Activated naive CD4-positive, alpha-beta T cell treated with anti-CD3 and anti-CD28 coated beads, Interleukin-2, amount 10 ng/mL, durations not matched to agents 7 days and 5 days (primary cell): Measurements from ENCODE around the gene AIF1L.
A peak's percentile ranks its signal among the peaks of the same experiment; 100 is the strongest.

Experiments
- CTCF ChIA-PET: fragments of 350-600 bp; sonication (Branson Sonifier 250); formaldehyde crosslinking; loops from one replicate; lab custom pipeline; 2021; ENCODE audit warnings: antibody characterized with exemption; lab: Charles Lee
- DNase-seq: peaks from one replicate; pipeline ENCODE4 v3.0.0-alpha.2; 2020
- H3K27ac Mint-ChIP-seq: one replicate; pipeline ENCODE4 v1.8.0; 2021; ENCODE audit warnings: mild to moderate bottlenecking, moderate library complexity, mixed read lengths
- H3K27me3 Mint-ChIP-seq: one replicate; pipeline ENCODE4 v1.8.0; 2021; ENCODE audit warnings: mild to moderate bottlenecking, mixed read lengths
- H3K36me3 Mint-ChIP-seq: one replicate; pipeline ENCODE4 v1.8.0; 2021; ENCODE audit warnings: mixed read lengths
- H3K4me1 Mint-ChIP-seq: one replicate; pipeline ENCODE4 v1.8.0; 2021; ENCODE audit warnings: mixed read lengths
- H3K4me3 Mint-ChIP-seq: one replicate; pipeline ENCODE4 v1.8.0; 2021; ENCODE audit warnings: mild to moderate bottlenecking, moderate library complexity, mixed read lengths
- H3K9me3 Mint-ChIP-seq: one replicate; pipeline ENCODE4 v1.8.0; 2021; ENCODE audit warnings: mixed read lengths

The AIF1L gene

DNA sequence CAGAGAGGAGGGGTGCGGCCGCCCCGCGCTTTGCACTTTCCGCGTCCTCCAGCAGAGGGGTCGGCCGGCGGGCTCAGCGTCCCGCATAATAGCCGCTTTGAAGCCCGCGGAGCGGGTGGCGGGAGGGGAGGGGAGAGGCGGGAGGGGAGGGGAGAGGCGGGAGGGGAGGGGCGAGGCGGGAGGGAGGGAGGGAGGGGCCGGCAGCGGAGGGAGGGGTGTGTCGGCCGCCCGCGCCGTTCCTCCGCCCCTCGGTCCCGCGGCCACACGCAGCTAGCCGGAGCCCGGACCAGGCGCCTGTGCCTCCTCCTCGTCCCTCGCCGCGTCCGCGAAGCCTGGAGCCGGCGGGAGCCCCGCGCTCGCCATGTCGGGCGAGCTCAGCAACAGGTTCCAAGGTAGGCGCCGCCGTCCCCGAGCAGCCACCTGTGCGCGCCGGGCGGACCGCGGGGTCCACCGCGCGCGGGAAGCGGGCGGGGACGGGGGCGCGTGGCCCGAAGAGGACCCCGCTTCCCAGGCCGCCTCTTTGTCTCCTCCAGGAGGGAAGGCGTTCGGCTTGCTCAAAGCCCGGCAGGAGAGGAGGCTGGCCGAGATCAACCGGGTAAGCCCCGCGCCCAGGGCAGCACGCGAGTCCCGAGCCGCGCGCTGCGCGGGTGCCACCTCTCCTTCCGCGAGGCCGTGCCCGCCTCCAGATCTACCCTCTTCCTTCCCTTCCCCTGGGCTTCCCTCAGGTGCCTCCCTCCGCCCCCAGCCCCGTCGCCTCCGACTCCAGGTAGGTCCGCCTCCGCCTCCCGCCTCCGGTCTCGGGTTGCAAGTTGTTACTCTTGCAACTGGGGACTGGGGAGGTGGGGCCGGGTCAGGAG lies at the start of gene AIF1L:
AIF1L (plus strand) TSS at position 263 of the 857 bp plus-strand sequence; CDS start at position 362, 99 bp downstream.
- Mint-ChIP-seq H3K36me3 (peaks cover 3% of the 10 kb centered on the region), H3K4me1 (peaks cover 14% of the 10 kb centered on the region), H3K27me3 (peaks cover 67% of the 10 kb centered on the region), H3K27ac (no peak within 1 kb of the TSS), H3K4me3 (peak within 1 kb of the TSS; percentile 69), H3K9me3 (no peaks in the 10 kb centered on the region)
- CTCF ChIA-PET: no interaction called here
- peak; percentile 61 for DNase-seq

DNA sequence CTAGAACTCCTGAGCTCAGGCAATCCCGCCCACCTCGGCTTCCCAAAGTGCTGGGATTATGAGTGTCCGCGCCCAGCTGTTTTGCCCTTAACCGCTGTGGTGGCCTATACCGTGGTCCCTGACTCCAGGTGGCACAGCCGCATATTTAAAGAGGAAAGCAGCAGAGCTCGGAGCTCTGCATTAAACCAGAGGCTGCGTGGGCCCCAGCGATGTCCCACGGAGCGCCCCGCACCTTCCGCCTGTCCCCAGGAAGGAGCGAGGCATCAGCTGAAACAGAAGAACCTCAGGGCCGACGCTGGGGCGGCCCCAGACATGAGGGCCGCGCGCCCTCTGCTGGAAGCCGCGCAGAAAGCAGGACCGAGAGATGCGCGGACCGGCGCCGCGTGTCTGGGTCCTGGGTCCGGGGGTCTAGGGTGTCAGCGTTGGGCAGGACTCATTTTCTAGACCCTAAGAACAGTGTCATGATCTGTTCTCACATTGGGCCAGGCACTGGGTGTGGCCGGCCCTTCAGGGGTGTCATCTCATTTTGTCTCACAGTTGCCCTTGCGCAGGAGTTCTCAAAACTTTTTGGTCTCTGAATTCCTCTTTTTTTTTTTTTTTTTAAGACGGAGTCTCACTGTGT lies 49.6 kb upstream of the AIF1L start:
- no peak overlapping the region for H3K4me3 Mint-ChIP-seq
- CTCF ChIA-PET: interaction anchor here (0.6 to 4.0 kb wide), 27 partner anchors 9 to 583 kb away, joined by 3 to 31 read pairs (median 4); no protein-coding TSS in a partner anchor
- peaks cover 28% of the 10 kb centered on the region for H3K27me3 Mint-ChIP-seq
- H3K36me3 Mint-ChIP-seq: no peaks in the 10 kb centered on the region
- no peak overlapping the region for H3K27ac Mint-ChIP-seq
- peak; percentile 78 for DNase-seq
- peaks cover 13% of the 10 kb centered on the region for H3K4me1 Mint-ChIP-seq
- H3K9me3 Mint-ChIP-seq: no peaks in the 10 kb centered on the region

DNA sequence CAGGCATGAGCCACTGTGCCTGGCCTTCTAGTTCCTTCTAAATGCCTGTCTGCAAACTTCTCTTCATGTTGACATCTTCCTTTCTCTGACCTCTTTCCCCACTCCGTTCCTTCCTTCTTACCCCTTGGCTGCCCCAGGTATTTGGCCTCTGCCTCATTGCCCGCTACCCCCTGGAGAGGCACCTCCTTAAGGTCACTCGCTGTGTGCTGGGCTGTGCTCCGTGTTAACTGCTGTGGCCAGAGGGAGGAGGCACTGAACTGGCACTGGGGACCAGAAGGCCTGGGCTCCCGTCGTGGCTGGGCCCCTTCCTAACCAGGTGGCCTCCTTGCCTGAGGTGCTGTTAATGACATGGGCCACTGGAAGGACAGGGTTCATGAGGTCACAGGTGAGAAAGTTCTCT lies 48.0 kb upstream of the AIF1L start:
- Mint-ChIP-seq H3K4me1 (peaks cover 13% of the 10 kb centered on the region), H3K4me3 (no peak overlapping the region), H3K27ac (no peak overlapping the region), H3K27me3 (peaks cover 28% of the 10 kb centered on the region), H3K9me3 (no peaks in the 10 kb centered on the region), H3K36me3 (no peaks in the 10 kb centered on the region)
- DNase-seq: no peak
- CTCF ChIA-PET: interaction anchor here (0.7 to 4.0 kb wide), 3 partner anchors 9 to 463 kb away, joined by 3 to 24 read pairs (median 4); no protein-coding TSS in a partner anchor

DNA sequence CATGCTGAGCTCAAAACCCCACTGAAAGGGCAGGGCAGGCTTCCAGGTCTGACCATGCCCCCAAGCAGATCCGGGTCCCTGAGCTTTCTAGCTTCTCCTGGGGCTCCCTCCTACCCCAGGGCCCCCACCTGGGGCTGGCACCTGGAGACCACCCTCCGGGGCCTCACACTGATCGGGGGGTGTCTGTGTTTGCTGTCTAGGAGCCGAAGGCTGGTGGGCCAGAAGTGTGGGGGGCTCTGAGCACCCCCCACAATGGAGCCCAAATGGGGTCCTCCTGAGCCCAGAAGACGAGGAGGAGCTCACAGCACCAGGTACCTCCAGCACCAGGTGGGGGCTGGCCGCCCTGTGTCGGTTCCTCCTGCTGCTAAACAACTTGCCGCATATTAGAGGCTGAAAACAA lies 47.5 kb upstream of the AIF1L start:
- H3K36me3 Mint-ChIP-seq: no peaks in the 10 kb centered on the region
- H3K27me3 Mint-ChIP-seq: peaks cover 28% of the 10 kb centered on the region
- CTCF ChIA-PET: interaction anchor here (0.6 to 4.0 kb wide), 4 partner anchors 9 to 348 kb away, joined by 3 to 24 read pairs (median 4); no protein-coding TSS in a partner anchor
- no peak for DNase-seq
- no peak overlapping the region for H3K4me3 Mint-ChIP-seq
- peaks cover 13% of the 10 kb centered on the region for H3K4me1 Mint-ChIP-seq
- H3K27ac Mint-ChIP-seq: no peak overlapping the region
- H3K9me3 Mint-ChIP-seq: no peaks in the 10 kb centered on the region

DNA sequence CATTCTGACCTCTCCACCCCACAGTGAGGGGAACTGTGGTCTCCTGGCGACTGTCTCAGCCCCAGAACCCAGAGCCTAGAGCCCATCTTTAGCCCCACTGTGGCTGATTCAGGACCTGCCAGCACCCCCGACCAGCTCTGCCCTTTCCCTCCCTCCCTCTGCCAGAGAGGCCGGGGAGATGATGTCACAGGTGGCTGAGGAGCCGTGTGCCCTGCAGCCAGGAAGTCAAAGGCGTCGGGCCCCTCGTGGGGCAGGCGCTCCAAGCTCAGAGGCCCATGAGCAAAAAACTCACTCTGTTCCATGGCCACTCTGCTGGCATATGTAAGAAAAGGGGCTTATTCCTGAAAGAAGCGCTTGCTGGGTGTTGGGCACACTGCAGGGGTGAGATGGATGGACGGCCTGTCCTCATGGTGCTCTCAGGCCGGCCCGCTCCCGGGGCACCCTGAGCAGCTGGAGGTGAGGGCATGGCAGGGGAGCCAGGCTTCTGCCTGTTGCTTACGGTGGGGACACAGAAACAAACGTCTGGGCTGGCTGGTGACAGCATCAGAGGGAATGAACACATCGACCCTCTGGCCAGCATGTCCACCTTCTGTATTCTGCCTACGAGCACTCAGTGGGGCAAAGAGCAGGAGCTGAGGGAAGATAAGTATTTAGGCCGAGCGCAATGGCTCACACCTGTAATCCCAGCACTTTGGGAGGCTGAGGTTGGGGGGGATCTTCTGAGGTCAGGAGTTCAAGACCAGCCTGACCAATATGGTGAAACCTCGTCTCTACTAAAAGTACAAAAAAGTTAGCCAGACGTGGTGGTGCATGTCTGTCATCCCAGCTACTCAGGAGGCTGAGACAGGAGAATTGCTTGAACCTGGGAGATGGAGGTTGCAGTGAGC lies 46.3 kb upstream of the AIF1L start:
- H3K4me1 Mint-ChIP-seq: peaks cover 10% of the 10 kb centered on the region
- CTCF ChIA-PET: interaction anchor here (1.2 to 1.4 kb wide), 3 partner anchors 32 to 349 kb away, joined by 3 to 4 read pairs (median 3); no protein-coding TSS in a partner anchor
- no peak for DNase-seq
- peaks cover 28% of the 10 kb centered on the region for H3K27me3 Mint-ChIP-seq
- no peaks in the 10 kb centered on the region for H3K36me3 Mint-ChIP-seq
- H3K4me3 Mint-ChIP-seq: no peak overlapping the region
- H3K9me3 Mint-ChIP-seq: no peaks in the 10 kb centered on the region
- no peak overlapping the region for H3K27ac Mint-ChIP-seq

DNA sequence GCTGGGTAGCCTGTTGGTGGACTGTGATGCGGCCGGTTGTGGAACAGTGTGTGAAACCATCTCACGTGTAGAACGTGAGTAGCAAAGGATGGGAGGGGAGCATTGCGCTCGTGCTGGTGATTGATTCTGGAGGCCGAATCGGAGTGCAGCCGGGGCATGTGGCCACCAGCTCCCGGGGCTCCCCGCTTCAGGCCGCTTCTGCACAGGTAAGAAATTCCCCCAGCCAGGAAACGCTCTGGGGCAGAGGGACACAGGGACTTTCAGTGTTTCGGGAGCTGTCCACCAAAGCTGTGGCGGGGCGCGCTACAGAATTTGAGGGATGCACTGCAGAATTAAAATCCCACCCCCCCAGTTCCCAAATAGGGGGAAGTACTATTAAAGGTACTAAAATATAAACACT lies 45.5 kb upstream of the AIF1L start:
- no peak overlapping the region for H3K4me3 Mint-ChIP-seq
- no peaks in the 10 kb centered on the region for H3K9me3 Mint-ChIP-seq
- H3K4me1 Mint-ChIP-seq: peaks cover 5% of the 10 kb centered on the region
- DNase-seq: no peak
- CTCF ChIA-PET: interaction anchor here (1.2 kb wide), 2 partner anchors 33 to 344 kb away, joined by 3 read pairs; no protein-coding TSS in a partner anchor
- peaks cover 28% of the 10 kb centered on the region for H3K27me3 Mint-ChIP-seq
- H3K27ac Mint-ChIP-seq: no peak overlapping the region
- H3K36me3 Mint-ChIP-seq: no peaks in the 10 kb centered on the region

DNA sequence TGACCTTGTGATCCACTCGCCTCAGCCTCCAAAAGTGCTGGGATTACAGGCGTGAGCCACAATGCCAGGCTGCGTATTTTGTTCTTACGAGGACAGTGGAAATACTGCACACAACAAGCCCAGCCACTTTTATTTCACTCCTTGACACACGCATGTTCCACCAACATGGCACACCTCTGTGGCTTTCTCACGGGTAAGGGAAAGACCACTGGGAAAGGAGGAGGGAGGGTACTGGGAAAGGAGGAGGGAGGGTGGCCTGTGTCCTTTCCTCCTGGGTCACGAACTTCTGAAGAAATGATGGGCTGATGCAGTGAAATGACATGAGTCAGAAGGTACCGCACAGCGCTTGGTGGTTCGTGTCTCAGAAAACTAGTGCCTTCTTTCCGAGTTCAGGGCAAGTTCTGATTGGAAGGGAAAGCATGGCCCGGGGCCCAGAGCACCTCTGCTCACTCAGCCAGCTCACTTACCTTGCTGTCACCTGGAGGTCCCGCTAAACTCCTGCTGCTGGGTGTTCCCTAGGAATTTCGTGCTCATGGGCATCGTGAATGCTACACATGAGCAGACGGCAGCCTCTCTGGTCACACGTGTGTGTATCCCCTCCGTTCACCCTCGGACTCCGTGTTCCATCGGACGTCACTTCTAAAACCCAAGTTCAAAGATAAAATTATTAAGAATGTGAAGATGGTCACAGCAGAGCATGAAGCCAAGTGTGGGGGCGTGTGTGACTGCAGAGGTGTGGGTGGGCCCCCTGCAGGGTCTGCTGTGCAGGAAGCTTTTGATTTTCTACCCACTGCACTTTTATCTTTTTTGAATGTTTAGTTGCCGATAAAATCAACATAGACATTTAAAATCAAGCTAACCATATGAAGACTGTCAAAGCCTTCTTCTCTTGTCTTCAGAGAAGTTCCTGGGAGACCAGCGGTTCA lies 44.5 kb upstream of the AIF1L start:
- CTCF ChIA-PET: interaction anchor here (1.0 to 1.2 kb wide), 2 partner anchors 34 to 285 kb away, joined by 3 to 4 read pairs; no protein-coding TSS in a partner anchor
- Mint-ChIP-seq H3K36me3 (no peaks in the 10 kb centered on the region), H3K27me3 (peaks cover 25% of the 10 kb centered on the region), H3K27ac (no peak overlapping the region), H3K9me3 (no peaks in the 10 kb centered on the region), H3K4me1 (peaks cover under 1% of the 10 kb centered on the region), H3K4me3 (no peak overlapping the region)
- DNase-seq: no peak

DNA sequence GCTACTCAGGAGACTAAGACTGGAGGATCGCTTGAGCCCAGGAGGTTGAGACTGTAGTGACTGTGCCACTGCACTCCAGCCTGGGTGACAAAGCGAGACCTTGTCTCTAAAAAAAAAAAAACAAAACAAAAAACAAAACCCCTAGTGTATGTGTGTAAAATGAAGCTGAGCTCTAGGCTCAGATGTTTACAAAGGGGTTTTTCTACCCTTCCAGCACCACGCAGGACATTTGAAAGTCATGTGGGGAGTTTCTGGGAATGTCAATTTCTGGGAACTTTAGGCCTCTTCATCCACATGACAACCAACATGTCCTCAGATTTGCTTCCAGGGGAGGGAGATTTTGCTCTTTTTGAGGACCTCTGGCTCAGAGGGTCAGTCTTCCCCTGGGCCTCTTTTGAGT lies 42.4 kb upstream of the AIF1L start:
- H3K9me3 Mint-ChIP-seq: no peaks in the 10 kb centered on the region
- H3K27me3 Mint-ChIP-seq: peaks cover 19% of the 10 kb centered on the region
- no peaks in the 10 kb centered on the region for H3K4me1 Mint-ChIP-seq
- no peaks in the 10 kb centered on the region for H3K36me3 Mint-ChIP-seq
- no peak overlapping the region for H3K27ac Mint-ChIP-seq
- H3K4me3 Mint-ChIP-seq: no peak overlapping the region
- DNase-seq: no peak
- CTCF ChIA-PET: interaction anchor here (0.6 to 1.3 kb wide), 5 partner anchors 11 to 329 kb away, joined by 3 to 4 read pairs (median 3); no protein-coding TSS in a partner anchor

DNA sequence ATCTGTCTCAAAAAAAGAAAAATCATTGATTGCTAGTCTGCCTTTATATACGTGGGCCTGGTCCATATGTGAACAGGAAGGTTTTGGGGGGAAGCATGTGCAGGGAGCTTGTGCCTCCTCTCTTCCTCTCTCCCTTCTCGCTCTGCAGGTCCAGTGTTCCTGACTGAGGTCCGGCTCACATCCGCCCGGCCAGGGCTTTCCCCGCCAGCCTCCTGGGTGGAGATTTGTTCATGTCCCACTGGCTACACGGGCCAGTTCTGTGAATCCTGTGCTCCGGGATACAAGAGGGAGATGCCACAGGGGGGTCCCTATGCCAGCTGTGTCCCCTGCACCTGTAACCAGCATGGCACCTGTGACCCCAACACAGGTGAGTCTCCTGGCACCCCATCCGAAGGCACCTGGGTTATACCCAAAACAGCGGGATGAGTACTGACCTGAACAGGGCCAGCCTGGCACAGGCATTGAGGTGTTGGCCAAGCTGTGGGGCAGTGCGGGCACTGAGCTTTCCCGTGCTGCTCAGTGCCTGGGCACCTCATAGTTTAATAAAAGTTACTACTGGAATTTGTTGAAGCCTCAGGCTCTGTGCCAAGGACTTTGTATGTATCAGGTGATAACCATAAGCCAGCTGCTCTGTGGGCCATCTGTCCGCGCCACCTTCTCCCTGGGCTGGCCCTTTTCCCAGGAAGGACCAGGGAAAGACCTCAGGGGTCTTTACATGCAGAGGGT lies 39.4 kb upstream of the AIF1L start:
- CTCF ChIA-PET: interaction anchor here (0.7 to 3.3 kb wide), 12 partner anchors 9 to 291 kb away, joined by 3 to 37 read pairs (median 3); no protein-coding TSS in a partner anchor
- no peak for DNase-seq
- H3K36me3 Mint-ChIP-seq: no peaks in the 10 kb centered on the region
- no peak overlapping the region for H3K27ac Mint-ChIP-seq
- H3K9me3 Mint-ChIP-seq: no peaks in the 10 kb centered on the region
- no peaks in the 10 kb centered on the region for H3K4me1 Mint-ChIP-seq
- H3K4me3 Mint-ChIP-seq: no peak overlapping the region
- H3K27me3 Mint-ChIP-seq: no peaks in the 10 kb centered on the region

DNA sequence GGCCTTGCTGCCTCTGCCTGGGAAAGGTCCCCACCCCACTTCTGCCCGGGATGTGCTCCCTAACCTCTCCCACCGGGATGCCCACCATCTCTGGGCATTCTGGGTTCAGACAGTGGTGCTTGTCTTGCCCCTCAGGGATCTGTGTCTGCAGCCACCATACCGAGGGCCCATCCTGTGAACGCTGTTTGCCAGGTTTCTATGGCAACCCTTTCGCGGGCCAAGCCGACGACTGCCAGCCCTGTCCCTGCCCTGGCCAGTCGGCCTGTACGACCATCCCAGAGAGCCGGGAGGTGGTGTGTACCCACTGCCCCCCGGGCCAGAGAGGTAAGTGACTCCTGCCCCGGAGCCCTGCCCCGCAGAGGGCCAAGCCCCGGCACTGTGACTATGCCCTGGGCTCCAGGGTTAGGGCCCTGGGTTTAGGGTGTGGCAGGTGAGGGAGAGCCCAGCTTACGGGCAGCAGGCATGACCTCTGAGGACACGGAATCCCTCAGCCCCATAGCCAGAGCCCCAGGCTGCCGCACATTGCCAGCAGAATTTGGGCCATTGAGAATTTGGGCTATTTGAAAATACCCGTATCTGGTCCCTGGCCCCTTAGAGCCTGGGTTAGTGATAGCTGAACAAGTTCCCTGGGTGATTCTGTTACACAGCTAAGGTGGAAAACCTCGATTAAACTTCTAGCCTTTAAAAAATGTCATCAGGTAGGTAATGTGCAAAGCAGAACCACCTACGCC lies 35.3 kb upstream of the AIF1L start:
- no peaks in the 10 kb centered on the region for H3K27me3 Mint-ChIP-seq
- no peaks in the 10 kb centered on the region for H3K36me3 Mint-ChIP-seq
- CTCF ChIA-PET: interaction anchor here (1.6 kb wide), 1 partner anchor 15 kb away, joined by 4 read pairs; no protein-coding TSS in a partner anchor
- H3K4me3 Mint-ChIP-seq: no peak overlapping the region
- DNase-seq: no peak
- H3K4me1 Mint-ChIP-seq: no peaks in the 10 kb centered on the region
- H3K9me3 Mint-ChIP-seq: no peaks in the 10 kb centered on the region
- no peak overlapping the region for H3K27ac Mint-ChIP-seq

DNA sequence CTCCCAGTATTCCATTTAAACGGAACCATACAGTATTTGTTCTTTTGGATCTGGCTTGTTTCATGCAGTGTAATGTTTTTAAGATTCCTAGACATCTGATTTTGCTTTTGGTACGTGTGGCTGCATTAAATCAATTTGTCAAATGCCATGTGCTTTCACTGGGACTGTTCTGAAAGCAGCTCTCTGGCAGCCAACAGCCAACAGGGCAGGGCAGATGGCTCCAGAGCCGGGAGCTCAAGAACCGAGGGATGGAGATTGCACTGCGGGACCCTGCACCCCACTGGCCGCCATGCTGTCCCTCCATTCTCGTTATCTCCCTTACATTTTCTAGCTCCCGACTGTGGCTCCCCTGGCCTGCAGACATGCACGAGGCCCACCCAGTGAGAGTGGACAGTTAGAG lies 33.4 kb upstream of the AIF1L start:
- Mint-ChIP-seq H3K27me3 (no peaks in the 10 kb centered on the region), H3K9me3 (no peaks in the 10 kb centered on the region), H3K4me3 (no peak overlapping the region), H3K27ac (no peak overlapping the region), H3K4me1 (no peaks in the 10 kb centered on the region), H3K36me3 (no peaks in the 10 kb centered on the region)
- no peak for DNase-seq
- CTCF ChIA-PET: no interaction called here

DNA sequence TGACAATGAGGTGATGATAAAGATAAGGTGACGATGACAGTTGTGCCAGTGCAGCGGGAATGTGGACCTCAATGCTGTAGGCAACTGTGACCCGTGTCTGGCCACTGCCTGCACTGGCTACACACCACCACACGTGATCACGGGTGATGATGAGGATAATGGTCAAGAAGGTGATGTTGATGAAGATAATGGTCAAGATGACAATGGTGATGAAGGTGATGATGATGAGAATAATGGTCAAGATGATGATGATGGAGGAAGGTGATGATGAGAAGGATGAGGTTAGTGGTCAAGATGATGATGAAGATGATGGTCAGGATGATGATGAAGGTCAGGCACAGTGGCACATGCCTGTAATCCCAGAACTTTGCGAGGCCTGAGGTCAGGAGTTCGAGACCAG lies 30.7 kb upstream of the AIF1L start:
- Mint-ChIP-seq H3K4me1 (no peaks in the 10 kb centered on the region), H3K36me3 (no peaks in the 10 kb centered on the region), H3K4me3 (no peak overlapping the region), H3K27me3 (no peaks in the 10 kb centered on the region), H3K27ac (no peak overlapping the region), H3K9me3 (no peaks in the 10 kb centered on the region)
- no peak for DNase-seq
- CTCF ChIA-PET: no interaction called here
